Measurements from ENCODE around the gene MKKS. TPM values are rescaled to one million over a fixed set of nuclear protein-coding genes. Genes with fewer than 3 reads are reported as not detected.

Gene MKKS
- total and polyA plus RNA-seq, 2 of the 13 experiments (the other 11 are each of a cell fraction or from before 2014, with no cell fraction given) = 26.7 to 34.5 TPM

- TF ChIP-seq TRIM22 (IDR thresholded peaks at IDR 0.05) (no peak), ARID4A (CRISPR knock-in tag; IDR thresholded peaks at IDR 0.05; ENCODE audit: borderline replicate concordance) (no peak)
These were observed 52.5 kb downstream of the MKKS start (continued) for GRCh38 chr20:10381477-10381876.

- POLR2A ChIA-PET = no interaction called here
- in situ Hi-C loops (cut with HindIII; ENCODE audit: extremely low pct_ligation_motif_present, low pct_unique_long_range_greater_than_20kb) (no loop called here), intact Hi-C loops (cut with micrococcal nuclease; ENCODE audit: unreplicated experiment) (no loop called here)
- Histone ChIP-seq H3K4me2 (ENCODE audit: low read depth, low read length) (no peak overlapping the region), H3K9me3 (ENCODE audit: low read length) (no peaks in the 10 kb centered on the region), H3K36me3 (replicated peaks in 1 of 2; ENCODE audit: control insufficient read depth in 1 of 2, insufficient read depth in 2 of 2, low read length in 2 of 2) (no peaks in the 10 kb centered on the region), H3K4me1 (ENCODE audit: insufficient read depth, low read length) (no peaks in the 10 kb centered on the region), H3K4me3 (replicated peaks in 1 of 3; ENCODE audit: insufficient read depth in 1 of 3, low read depth in 2 of 3, low read length in 3 of 3) (no peak overlapping the region), H3K79me2 (ENCODE audit: insufficient read depth, low read length) (no peaks in the 10 kb centered on the region), H2AFZ (ENCODE audit: low read length) (no peak overlapping the region), H4K20me1 (ENCODE audit: insufficient read depth, low read length) (no peaks in the 10 kb centered on the region), H3K27me3 (ENCODE audit: control insufficient read depth in 1 of 2, insufficient read depth in 2 of 2, low read length in 2 of 2) (no peaks in the 10 kb centered on the region), H3K27ac (ENCODE audit: extremely low read length, insufficient read depth, low read length) (no peak overlapping the region), H3K9ac (ENCODE audit: insufficient read depth, low read depth, low read length) (no peak overlapping the region)
- CTCF ChIA-PET (ENCODE audit: low intra/inter-chr PET ratio, low total read pairs) = no interaction called here
- FAIRE-seq (no peak), DNase-seq (ENCODE audit: low spot score) (no peak), ATAC-seq (no peak)
- 96% methylated on average over 7 of the region's 7 CpGs for WGBS (ENCODE audit: low lambda C conversion rate)
- BruUV-seq (replicated peaks) = no TSS peak
- TF ChIP-seq FOXP4 (CRISPR knock-in tag; IDR thresholded peaks at IDR 0.05) (no peak), MEIS2 (CRISPR knock-in tag; IDR thresholded peaks at IDR 0.05) (no peak), KLF13 (CRISPR knock-in tag; IDR thresholded peaks at IDR 0.05) (no peak), SNRNP70 (IDR thresholded peaks at IDR 0.05; ENCODE audit: low read depth, low read length) (no peak), BCL6 (CRISPR knock-in tag; IDR thresholded peaks at IDR 0.05) (no peak), ZNF503 (CRISPR knock-in tag; IDR thresholded peaks at IDR 0.05) (no peak), ZNF775 (CRISPR knock-in tag; IDR thresholded peaks at IDR 0.05; ENCODE audit: borderline replicate concordance) (no peak)
- TF ChIP-seq, protein P1, sequence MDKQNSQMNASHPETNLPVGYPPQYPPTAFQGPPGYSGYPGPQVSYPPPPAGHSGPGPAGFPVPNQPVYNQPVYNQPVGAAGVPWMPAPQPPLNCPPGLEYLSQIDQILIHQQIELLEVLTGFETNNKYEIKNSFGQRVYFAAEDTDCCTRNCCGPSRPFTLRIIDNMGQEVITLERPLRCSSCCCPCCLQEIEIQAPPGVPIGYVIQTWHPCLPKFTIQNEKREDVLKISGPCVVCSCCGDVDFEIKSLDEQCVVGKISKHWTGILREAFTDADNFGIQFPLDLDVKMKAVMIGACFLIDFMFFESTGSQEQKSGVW (CRISPR knock-in tag; IDR thresholded peaks at IDR 0.05; ENCODE audit: borderline replicate concordance) = no peak
- TF ChIP-seq, protein P2, sequence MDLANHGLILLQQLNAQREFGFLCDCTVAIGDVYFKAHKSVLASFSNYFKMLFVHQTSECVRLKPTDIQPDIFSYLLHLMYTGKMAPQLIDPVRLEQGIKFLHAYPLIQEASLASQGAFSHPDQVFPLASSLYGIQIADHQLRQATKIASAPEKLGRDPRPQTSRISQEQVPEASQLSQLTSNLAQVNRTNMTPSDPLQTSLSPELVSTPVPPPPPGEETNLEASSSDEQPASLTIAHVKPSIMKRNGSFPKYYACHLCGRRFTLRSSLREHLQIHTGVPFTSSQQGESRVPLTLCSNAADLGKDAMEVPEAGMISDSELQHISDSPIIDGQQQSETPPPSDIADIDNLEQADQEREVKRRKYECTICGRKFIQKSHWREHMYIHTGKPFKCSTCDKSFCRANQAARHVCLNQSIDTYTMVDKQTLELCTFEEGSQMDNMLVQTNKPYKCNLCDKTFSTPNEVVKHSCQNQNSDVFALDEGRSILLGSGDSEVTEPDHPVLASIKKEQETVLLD (CRISPR knock-in tag; IDR thresholded peaks at IDR 0.05; ENCODE audit: low read depth) = no peak
These were observed 54.3 kb downstream of the MKKS start for GRCh38 chr20:10379761-10380160.

All from HepG2 (cell line).